ENCODE data around the gene PAPPA. TPM values are rescaled to one million over a fixed set of nuclear protein-coding genes. Genes with fewer than 3 reads are reported as not detected.

The PAPPA gene
- total RNA-seq, 4 donors from 2014 or later = 0.70 to 4.1 (median 1.8) TPM

DNA sequence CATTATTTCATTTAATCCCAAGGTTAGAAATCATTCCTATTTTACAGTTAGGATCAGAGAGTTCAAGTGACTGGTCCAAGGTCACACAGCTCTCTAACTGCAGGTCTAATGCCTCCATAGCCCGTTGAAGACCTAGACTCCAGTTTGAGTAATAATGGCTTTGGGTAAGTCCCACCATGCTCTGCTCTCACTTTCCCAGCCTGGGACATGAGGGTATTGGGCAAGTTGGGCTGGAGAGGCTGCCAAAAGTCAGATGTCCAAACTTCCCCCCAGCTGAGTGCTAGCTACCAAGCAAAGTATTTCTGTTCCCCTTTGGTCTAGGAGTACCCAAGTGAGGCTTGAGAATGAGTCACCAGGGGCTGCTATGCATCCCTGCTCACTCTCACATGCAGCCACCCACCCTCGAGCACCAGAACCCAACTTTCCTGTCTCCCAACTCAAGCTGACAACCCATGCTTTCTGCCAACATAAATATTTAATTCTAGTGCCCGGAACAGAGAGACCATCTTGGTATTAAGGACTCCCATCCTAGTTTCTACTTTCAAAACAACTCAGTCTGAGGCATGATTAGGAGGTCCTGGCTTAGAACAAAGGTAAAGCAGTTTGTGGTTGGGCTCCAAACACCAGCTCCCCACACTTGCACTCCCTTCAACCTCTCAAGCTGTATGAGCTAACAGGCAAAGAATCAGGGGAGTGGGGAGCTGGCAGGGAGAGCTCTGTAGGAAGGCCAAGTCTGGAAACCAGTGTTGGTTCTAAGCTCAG is 297.0 kb downstream of the PAPPA start:
- Histone ChIP-seq H3K36me3 (no peaks in the 10 kb centered on the region), H3K4me1 (no peaks in the 10 kb centered on the region), H3K27ac (no peak overlapping the region), H3K9me3 (no peaks in the 10 kb centered on the region), H3K27me3 (no peaks in the 10 kb centered on the region), H3K4me3 (no peak overlapping the region)
- DNase-seq = no peak
- TF ChIP-seq, protein P1, sequence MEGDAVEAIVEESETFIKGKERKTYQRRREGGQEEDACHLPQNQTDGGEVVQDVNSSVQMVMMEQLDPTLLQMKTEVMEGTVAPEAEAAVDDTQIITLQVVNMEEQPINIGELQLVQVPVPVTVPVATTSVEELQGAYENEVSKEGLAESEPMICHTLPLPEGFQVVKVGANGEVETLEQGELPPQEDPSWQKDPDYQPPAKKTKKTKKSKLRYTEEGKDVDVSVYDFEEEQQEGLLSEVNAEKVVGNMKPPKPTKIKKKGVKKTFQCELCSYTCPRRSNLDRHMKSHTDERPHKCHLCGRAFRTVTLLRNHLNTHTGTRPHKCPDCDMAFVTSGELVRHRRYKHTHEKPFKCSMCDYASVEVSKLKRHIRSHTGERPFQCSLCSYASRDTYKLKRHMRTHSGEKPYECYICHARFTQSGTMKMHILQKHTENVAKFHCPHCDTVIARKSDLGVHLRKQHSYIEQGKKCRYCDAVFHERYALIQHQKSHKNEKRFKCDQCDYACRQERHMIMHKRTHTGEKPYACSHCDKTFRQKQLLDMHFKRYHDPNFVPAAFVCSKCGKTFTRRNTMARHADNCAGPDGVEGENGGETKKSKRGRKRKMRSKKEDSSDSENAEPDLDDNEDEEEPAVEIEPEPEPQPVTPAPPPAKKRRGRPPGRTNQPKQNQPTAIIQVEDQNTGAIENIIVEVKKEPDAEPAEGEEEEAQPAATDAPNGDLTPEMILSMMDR (IDR thresholded peaks at IDR 0.05) = no peak
- TF ChIP-seq POLR2A (IDR thresholded peaks at IDR 0.05) = no peak

DNA sequence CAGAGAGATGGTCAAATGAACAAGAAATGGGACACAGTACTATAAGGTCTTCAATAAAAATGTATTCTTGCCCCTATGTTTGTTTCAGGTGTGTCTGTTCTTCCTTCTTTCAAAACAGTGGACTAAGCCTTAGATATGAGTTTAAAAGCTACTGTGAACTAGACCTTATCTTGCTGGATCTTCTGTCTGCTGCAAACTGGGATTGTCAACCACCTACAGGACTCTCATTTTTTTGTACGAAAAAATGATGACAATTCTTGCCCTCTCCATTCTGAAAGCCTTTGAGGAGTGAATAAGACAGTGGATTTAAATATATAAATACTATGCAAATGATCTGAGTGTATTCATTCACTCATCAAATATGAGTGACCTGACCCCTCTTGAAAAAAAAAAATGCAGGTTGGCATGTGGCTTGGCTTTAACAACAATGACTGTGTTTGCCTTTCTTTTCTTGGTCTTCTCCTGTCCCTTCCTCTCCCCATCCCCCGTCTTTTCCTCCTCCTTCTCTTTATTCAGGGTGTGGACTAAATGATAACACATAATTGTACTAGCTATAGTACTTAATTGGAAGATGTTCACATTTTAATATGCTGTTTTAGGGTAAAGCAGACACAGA is 298.0 kb downstream of the PAPPA start:
- peaks cover 0 to 4% (median 0%) of the 10 kb centered on the region in 4 donors for H3K9me3 ChIP-seq
- H3K27ac ChIP-seq = no peak overlapping the region
- no peak for TF ChIP-seq POLR2A (IDR thresholded peaks at IDR 0.05)
- TF ChIP-seq, protein P1 (IDR thresholded peaks at IDR 0.05) = no peak
- DNase-seq = no peak
- H3K27me3 ChIP-seq = no peaks in the 10 kb centered on the region
- no peak overlapping the region for H3K4me3 ChIP-seq
- no peaks in the 10 kb centered on the region for H3K4me1 ChIP-seq
- H3K36me3 ChIP-seq = no peaks in the 10 kb centered on the region

Data from Peyer's patch (tissue), 4 donors.